ENCODE measurements around the gene TPK1.
"Not testable (repeated sequence)": the region's sequence is repeated elsewhere in the genome, so short reads cannot be mapped to it uniquely, and the experiment has no call there.

Gene TPK1

GRCh38 chr7:144826208-144826607, 9.6 kb downstream of the TPK1 start:
- DNase-seq: no peak
- intact Hi-C loops (cut with DNase I): no loop called here

DNA sequence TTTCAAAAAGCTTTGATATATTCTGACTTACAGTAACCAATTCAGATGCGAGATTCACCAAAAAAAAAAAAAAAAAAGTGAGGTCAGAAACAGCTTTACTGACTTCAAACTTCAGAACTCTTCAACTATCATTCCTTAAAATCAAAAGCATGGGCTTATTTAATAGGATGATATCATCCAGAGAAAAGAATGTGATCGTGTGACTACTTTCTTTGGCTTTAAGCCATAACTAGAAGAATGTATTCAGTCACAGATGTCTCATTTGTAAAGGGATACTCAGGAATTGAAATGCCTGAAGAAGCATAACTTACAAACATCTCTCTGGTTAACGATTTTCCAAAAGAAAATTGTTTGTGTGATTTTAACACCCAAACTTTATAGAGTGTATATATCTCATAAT, 11.5 kb downstream of the TPK1 start:
- DNase-seq: no peak
- intact Hi-C loops (cut with DNase I): no loop called here

DNA sequence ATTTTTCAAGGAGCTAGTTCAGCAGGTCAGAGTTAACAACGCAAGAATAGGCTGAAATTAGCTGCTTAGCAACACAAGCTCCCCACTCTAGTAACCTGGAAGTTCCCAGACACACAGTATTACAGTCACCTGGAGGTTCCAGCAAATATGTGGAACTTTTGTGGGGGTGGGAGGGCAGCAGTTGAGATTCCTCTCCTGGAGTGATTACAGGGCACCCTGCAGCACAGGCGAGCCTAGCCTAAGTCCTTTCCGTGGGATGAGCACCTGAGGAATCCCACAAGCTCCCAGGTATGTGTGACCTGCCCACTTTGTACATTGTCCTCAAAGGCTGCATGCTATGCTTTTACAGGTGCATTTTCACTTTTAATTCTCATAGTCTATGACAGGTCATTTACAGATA, 13.6 kb downstream of the TPK1 start:
- intact Hi-C loops (cut with DNase I): no loop called here
- DNase-seq: no peak

- intact Hi-C loops (cut with DNase I): no loop called here
- no peak for DNase-seq
Observed at GRCh38 chr7:144821067-144821466, 14.8 kb downstream of the TPK1 start.

DNA sequence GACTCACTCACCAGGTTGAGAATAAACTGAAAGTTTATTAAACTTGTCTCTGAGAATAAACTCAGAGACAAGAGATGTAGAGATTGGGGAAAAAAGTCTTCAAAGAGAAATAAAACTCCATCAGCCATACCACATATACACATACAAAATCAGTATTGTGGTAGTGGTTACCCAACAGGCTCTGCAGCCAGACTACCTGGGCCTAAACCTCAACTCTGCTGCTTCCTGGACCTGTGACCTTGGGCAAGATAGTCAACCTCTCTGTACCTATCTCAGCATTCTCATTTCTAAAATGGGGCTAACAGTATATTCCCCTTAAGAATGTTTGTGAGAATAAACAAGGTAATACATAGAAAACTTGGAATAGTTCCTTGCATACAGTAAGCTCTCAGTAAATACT, 15.3 kb downstream of the TPK1 start:
- DNase-seq: no peak
- intact Hi-C loops (cut with DNase I): no loop called here

DNA sequence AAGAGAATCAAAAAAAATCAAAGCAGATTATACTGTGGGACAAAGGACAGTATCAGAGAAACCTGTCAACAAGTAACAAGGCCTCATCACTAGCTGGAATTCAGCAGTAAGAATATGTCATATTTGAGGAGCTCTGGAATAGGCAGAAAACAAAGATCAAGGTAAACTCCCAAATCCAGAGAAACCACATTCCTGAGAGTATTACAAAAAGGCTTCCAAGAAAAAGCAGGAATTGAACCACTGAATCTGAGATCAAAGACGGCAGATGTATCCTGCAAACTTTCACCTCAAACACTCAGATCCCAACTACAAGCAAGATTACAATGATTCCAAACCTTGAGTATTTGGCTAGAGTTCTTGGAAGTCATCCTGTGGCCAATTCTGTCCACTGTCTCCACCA, 16.3 kb downstream of the TPK1 start:
- intact Hi-C loops (cut with DNase I): no loop called here
- DNase-seq: no peak

- intact Hi-C loops (cut with DNase I): no loop called here
- no peak for DNase-seq
Observed at GRCh38 chr7:144818511-144818910, 17.3 kb downstream of the TPK1 start.

- no peak for DNase-seq
- intact Hi-C loops (cut with DNase I): no loop called here
Observed at GRCh38 chr7:144817001-144817400, 18.9 kb downstream of the TPK1 start.

DNA sequence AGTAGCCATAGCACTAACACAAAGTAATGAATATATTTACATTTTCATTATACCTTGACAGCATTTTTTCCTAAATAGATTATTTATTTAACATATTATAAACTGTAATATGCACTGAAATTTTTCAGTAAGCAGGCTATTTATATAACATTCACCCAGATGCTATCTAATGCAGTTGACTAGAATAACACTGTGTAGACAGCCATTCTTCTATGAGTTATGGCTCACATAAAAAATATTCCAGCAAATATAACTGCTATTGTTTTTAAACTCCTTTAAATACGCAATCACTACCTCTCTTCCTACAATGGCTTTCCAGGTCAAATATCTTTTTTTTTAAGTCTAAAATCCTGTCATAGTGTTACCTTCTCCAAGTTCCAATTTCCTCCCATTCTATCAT, 21.6 kb downstream of the TPK1 start:
- DNase-seq: no peak
- intact Hi-C loops (cut with DNase I): no loop called here

DNA sequence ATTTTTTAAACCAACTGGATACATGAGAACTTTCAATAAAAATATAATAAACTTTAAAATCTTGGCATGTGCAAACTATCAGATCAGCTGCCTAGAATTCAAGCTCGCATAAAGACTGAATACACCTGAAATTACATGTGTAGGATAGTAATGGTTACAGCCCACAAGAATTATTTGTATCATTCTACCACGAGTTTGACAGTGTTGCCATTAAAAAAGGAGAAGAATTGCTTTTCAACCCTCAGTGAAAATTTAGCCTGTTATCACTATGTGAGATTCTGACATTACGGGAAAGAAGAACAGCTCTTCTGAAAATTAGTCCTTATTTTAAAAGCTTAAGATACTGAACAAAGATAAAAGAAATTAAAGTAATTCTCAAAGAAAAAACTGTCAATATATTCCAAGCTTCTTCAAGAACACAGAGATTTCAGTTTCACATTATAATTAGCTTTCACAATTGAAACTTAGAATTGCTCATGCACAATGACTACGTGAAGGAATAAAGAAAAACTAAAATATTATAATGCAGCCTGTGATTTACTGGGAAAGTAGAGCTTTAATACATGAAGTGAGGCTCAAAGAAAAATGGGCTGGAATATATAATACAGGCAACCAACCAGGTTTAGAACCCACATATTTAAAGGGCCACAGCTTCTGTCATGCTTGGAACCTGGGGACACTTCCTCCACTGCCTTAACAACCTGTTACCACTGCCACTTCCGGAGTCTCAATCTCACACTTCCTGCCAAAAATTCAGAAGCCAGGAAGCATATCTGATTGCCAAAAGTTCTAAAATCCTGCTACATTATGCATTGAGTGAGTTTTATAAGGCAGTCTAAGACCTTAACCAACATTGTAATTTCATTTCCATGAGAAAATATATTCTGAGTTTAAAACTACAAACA, 23.2 kb downstream of the TPK1 start:
- intact Hi-C loops (cut with DNase I): no loop called here
- DNase-seq: no peak

- intact Hi-C loops (cut with DNase I): no loop called here
- no peak for DNase-seq
Observed at GRCh38 chr7:144805627-144806239, 30.1 kb downstream of the TPK1 start.

DNA sequence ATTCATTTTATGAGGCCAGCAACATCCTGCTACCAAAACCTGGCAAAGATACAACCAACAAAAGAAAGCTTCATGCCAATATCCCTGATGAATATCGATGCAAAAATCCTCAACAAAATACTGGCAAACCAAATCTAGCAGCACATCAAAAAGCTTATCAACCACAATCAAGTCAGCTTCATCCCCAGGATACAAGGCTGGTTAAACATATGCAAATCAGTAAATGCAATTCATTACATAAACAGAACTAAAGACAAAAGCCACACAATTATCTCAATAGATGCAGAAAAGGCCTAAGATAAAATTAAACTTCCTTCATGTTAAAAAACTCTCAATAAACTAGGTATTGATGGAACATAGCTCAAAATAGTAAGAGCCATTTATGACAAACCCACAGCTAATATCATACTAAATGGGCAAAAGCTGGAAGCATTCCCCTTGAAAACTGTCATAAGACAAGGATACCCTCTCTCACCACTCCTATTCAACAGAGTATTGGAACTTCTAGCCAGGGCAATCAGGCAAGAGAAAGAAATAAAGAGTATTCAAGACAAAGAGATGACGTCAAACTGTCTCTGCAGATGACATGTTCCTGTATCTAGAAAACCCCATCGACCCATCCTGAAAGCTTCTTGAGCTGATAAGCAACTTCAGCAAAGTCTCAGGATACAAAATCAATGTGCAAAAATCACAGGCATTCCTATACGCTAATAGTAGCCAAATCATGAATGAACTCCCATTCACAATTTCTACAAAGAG, 35.0 kb downstream of the TPK1 start:
- intact Hi-C loops (cut with DNase I); DNase-seq: not testable (repeated sequence)

DNA sequence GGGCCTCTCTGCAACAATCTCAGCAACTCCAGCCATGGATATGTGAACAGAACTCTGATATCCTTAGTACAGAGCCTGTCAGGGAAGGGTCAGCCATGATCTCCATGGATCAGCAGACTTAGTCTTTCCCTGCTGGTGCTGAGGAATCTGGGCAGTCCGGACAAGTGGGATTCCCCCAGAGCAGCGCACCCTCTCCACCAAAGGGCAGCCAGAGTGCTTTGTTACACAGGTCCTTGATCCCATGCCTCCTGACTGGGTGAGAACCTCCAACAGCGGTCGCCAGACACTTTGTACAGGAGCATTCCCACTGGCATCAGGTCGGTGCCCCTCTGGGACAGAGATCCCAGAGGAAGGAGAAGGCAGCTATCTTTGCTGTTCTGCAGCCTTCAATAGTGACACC, 38.9 kb downstream of the TPK1 start:
- intact Hi-C loops (cut with DNase I): no loop called here
- DNase-seq: peak in 1 of 10 donors; percentile 65

GRCh38 chr7:144792050-144792449, 43.8 kb downstream of the TPK1 start:
- no peak for DNase-seq
- intact Hi-C loops (cut with DNase I): no loop called here

GRCh38 chr7:144791488-144791887, 44.4 kb downstream of the TPK1 start:
- DNase-seq: no peak

GRCh38 chr7:144787127-144787526, 48.7 kb downstream of the TPK1 start:
- DNase-seq: no peak

More at GRCh38 chr7:144791488-144791887, 44.4 kb downstream of the TPK1 start:
- intact Hi-C loops (cut with DNase I): no loop called here

GRCh38 chr7:144786522-144786921, 49.3 kb downstream of the TPK1 start:
- intact Hi-C loops (cut with DNase I): no loop called here
- no peak for DNase-seq

More at GRCh38 chr7:144787127-144787526, 48.7 kb downstream of the TPK1 start:
- intact Hi-C loops (cut with DNase I): no loop called here

- intact Hi-C loops (cut with DNase I): no loop called here
Observed at GRCh38 chr7:144786079-144786478, 49.8 kb downstream of the TPK1 start.

GRCh38 chr7:144785521-144785920, 50.3 kb downstream of the TPK1 start:
- intact Hi-C loops (cut with DNase I): no loop called here
- DNase-seq: no peak

More at GRCh38 chr7:144786079-144786478, 49.8 kb downstream of the TPK1 start:
- DNase-seq: no peak

GRCh38 chr7:144784943-144785342, 50.9 kb downstream of the TPK1 start:
- no peak for DNase-seq
- intact Hi-C loops (cut with DNase I): no loop called here

DNA sequence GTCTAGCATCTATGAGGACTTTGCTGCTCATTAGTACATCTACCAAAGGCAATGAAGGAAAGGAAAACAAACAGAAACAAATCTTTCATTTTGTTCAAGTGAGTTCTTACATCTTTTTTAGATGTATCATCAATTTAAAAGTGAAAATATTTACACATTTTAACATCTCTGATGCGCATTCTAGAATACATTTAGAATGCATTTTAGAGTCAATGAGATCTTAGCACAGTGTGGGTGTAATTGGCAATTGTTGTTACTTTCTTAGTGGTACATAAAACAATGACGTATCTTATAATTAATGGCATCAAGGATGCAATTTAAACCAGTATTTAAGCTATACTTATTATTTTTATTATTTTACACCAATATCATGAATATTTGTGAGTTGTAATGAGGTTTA, 51.4 kb downstream of the TPK1 start:
- DNase-seq: no peak
- intact Hi-C loops (cut with DNase I): no loop called here
